ENCODE data around the gene RPS25.
A peak's percentile ranks its signal among the peaks of the same experiment; 100 is the strongest.
"Not testable (repeated sequence)": the region's sequence is repeated elsewhere in the genome, so short reads cannot be mapped to it uniquely, and the experiment has no call there.

RPS25 gene

DNA sequence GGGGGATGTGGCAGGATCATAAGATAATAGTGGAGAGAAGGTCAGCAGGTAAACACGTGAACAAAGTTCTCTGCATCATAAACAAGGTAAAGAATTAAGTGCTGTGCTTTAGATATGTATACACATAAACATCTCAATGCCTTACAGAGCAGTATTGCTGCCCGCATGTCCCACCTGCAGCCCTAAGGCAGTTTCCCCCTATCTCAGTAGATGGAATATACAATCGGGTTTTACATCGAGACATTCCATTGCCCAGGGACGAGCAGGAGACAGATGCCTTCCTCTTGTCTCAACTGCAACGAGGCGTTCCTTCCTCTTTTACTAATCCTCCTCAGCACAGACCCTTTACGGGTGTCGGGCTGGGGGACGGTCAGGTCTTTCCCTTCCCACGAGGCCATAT is 21.3 kb upstream of the RPS25 start:
- DNase-seq (ENCODE audit: low read depth in 3 of 3), result not testable (repeated sequence)

GRCh38 chr11:119038884-119039283 is 20.7 kb upstream of the RPS25 start:
- DNase-seq (ENCODE audit: low read depth in 3 of 3), result no peak

- DNase-seq (ENCODE audit: low read depth in 3 of 3), result no peak
These were observed 16.7 kb upstream of the RPS25 start for GRCh38 chr11:119034813-119035212.

GRCh38 chr11:119033421-119033820 is 15.3 kb upstream of the RPS25 start:
- not testable (repeated sequence) for DNase-seq (ENCODE audit: low read depth in 3 of 3)

GRCh38 chr11:119031912-119032280 is 13.8 kb upstream of the RPS25 start:
- DNase-seq (ENCODE audit: low read depth in 3 of 3), result no peak

DNA sequence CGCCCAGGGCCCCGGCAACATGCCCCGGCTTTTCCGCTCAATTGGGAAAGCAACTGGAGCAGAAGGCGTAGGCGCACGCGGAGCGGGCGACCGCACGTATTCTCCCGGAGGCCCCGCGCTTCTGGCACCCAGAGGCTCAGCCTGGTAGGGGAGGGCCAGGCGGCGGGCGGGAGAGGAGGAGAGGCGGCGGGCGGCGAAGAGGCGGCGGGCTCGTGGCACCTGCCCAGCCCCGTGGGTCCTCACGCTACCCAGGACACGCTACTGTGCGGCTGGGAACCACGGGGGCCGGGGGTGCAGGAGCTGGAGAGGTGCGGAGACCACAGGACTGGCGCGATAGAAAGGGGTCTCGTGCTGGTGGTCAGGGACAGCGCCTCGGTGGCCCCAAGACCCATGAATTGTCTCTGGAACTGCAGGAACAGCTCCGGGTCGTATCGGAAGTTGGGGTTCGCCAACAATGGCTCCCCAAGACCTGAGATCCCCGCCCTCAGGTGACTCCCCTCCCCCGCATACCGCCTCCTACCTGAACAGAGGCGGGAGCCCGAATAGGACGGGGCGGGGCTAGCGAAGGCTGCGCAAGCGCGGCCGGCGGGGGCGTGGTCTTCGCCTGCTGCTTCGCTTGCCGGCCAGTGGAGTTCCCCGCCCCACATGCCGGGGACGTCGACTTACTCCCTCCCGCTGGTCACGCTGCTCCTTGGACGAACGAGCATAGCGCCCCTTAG is 12.3 kb upstream of the RPS25 start, which contains the start of gene SLC37A4:
TSS of gene SLC37A4 (minus strand) at position 549 of the 719 bp plus-strand sequence.
- peak; percentile 93 to 98 (median 97) for DNase-seq (ENCODE audit: low read depth in 3 of 3)

- DNase-seq (ENCODE audit: low read depth in 3 of 3), result no peak
These were observed 11.8 kb upstream of the RPS25 start for GRCh38 chr11:119030029-119030328.

- peak in 2 of 3 donors; percentile 26 to 27 for DNase-seq (ENCODE audit: low read depth in 3 of 3)
These were observed 11.3 kb upstream of the RPS25 start for GRCh38 chr11:119029340-119030028.

DNA sequence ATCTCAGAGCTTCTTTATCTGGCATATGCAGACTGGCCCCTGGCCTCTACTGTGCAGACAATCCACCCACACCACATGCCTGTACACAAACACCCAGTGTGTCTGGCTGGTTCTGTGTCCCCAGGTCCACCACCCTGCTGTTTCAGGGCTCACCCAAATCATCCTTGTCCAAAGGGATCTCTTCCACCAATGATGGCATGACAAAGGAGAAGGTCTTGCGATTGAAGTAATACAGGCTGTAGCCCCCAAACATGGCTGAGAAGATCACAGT is 10.9 kb upstream of the RPS25 start:
- DNase-seq (ENCODE audit: low read depth in 3 of 3), result no peak

DNA sequence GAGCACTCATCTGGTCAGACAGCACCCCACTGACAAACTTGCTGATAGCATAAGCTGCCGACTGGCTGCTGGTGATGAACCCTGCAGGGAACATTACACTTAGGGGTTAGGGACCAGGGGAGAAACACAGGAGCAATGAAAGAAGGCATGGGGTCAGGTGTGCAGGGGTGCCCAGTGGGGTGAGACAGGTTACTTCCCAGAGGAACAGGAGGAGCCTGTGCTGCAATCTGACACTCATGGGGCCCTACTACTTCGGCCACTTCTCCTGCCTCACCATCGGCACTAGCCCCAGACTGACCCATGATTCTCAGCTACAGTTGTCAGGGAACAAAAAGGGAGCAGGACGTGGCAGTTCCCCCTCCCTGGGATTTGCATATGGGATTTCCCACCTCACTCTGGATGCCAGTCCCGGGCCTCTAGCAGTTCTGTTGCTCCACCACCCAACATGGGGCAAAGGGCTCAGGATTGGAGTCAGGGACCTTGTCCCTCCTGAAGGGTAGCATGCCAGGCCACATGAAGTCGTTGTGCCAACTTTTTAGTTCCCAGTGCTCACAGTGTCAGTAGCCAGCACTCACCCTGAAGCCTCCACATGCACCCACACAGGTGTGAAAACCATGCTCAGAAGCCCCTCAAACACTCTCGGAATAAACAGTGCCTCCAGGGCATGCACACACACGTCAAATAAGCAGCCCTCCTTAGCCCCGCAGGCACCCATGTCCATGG is 10.4 kb upstream of the RPS25 start:
- DNase-seq (ENCODE audit: low read depth in 3 of 3), result no peak

GRCh38 chr11:119027561-119028345 is 9.6 kb upstream of the RPS25 start:
- no peak for DNase-seq (ENCODE audit: low read depth in 3 of 3)

DNA sequence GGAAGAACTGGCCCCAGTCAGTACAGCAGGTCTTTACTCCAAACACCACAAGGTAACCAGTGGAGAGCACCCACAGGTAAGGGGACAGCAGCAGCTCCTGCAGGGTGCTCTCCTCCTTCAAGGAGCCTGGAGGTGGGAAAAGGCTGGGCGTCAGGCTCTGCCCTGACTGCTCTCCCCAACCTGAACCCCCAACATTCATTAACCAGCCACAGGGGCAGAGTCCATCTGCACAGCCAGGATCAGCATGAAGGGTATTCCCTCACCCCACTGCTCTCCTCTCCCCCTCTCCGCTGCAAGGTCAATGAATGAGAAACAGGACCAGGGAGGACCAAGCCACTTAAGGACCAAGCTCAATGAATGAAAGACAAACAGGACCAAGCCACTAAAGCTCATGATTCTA is 8.8 kb upstream of the RPS25 start:
- no peak for DNase-seq (ENCODE audit: low read depth in 3 of 3)

- DNase-seq (ENCODE audit: low read depth in 3 of 3), result no peak
These were observed 8.0 kb upstream of the RPS25 start for GRCh38 chr11:119025978-119026766.

- no peak for DNase-seq (ENCODE audit: low read depth in 3 of 3)
These were observed 7.4 kb upstream of the RPS25 start for GRCh38 chr11:119025541-119025940.

DNA sequence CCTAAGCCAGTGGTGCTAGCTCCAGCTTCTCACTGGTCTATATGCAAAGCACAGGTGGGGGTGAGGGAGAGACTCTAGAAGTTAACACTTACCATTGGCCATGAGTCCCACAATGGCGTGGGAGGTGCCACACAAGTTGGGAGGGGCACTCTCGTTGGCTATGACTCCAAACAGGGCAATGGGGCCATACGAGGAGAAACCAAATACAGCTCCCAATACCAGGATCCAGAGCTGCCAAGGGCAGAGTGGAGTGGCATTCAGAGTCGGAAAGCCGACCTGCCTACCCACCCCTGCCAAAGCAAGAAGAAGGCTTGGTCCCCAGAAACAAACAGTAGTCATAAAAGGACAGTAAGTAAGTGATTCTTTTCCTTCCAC is 6.9 kb upstream of the RPS25 start:
- DNase-seq (ENCODE audit: low read depth in 3 of 3), result no peak

GRCh38 chr11:119024430-119025098 is 6.4 kb upstream of the RPS25 start:
- DNase-seq (ENCODE audit: low read depth in 3 of 3), result no peak

- no peak for DNase-seq (ENCODE audit: low read depth in 3 of 3)
These were observed 5.6 kb upstream of the RPS25 start for GRCh38 chr11:119023741-119024140.

DNA sequence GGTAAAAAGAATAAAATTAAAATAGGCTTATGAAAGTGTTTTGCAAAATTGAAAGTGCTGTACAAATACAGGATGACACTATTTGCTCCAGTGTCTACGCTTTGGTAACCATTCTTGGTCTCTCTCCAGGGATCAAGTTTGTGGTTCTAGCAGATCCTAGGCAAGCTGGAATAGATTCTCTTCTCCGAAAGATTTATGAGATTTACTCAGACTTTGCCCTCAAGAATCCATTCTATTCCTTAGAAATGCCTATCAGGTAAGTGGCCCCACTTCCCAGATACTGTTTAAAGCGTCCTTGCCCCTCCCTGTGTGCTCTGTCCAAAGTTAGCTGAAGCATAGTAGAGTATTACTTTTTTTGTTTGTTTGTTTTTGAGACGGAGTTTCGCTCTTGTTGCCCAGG is 3.5 kb upstream of the RPS25 start:
- DNase-seq (ENCODE audit: low read depth in 3 of 3), result no peak

DNA sequence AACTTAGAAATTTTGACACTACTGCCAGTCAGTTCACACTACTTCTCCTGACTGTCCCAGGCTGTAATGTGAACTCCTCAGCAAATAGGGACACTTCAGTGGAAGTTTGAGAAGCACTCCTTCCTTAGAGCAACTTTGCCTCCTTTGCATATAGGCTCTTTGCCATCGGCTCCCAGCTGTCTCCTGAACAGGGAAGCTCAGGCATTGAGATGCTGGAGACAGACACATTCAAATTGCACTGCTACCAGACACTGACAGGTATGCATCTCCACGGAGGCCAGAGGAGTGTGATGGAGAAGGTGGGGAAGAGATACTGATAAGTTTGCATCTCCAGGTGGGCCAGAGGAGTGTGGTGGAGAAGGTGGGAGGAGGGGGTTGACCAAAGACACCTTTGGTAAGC is 1.9 kb upstream of the RPS25 start:
- DNase-seq (ENCODE audit: low read depth in 3 of 3), result no peak

GRCh38 chr11:119017377-119017776 is 766 bp downstream of the RPS25 start:
- DNase-seq (ENCODE audit: low read depth in 3 of 3), result not testable (repeated sequence)
